GM23338 (cell line): ENCODE data around the gene CCDC60.

Experiments
- CTCF ChIP-seq, 2 experiments: fragments of 200-600 bp in 1 of 2; sonication (generic) in 1 of 2; conservative IDR thresholded peaks; 2 replicates each; pipeline versions ENCODE4 v1.5.1 to v1.6.1; 2016 to 2017; ENCODE audit warnings: antibody characterized with exemption in 2 of 2, low read depth in 2 of 2, mild to moderate bottlenecking in 2 of 2, moderate library complexity in 1 of 2
- ETS1 ChIP-seq: IDR thresholded peaks from 2 replicates; pipeline ENCODE4 v1.6.1; 2016; ENCODE audit warnings: antibody characterized with exemption
- EZH2 ChIP-seq: fragments of 200-600 bp; sonication (generic); IDR thresholded peaks from one replicate; pipeline ENCODE4 v1.8.0; 2017; ENCODE audit warnings: antibody characterized with exemption, mild to moderate bottlenecking, low read depth; ENCODE audit not compliant: unreplicated experiment
- EZH2phosphoT487 ChIP-seq: fragments of 200-600 bp; sonication (generic); IDR thresholded peaks from one replicate; pipeline ENCODE4 v1.8.1; 2018; ENCODE audit warnings: antibody characterized with exemption; ENCODE audit not compliant: unreplicated experiment
- JUNB ChIP-seq: IDR thresholded peaks from one replicate; pipeline ENCODE4 v1.6.1; 2016; ENCODE audit warnings: antibody characterized with exemption; ENCODE audit not compliant: unreplicated experiment
- ZNF331 ChIP-seq: fragments of 250-450 bp; sonication (Bioruptor Pico); IDR thresholded peaks from 2 replicates; pipeline ENCODE4 v1.5.0; 2020; ENCODE audit warnings: low read depth, mild to moderate bottlenecking, moderate library complexity

GRCh38 chr12:119540476-119540875 lies 205.9 kb downstream of the CCDC60 start:
- no peak for TF ChIP-seq CTCF (conservative IDR thresholded peaks at IDR 0.05; ENCODE audit: low read depth in 2 of 2)
- TF ChIP-seq EZH2: no peak
- TF ChIP-seq JUNB: no peak
- TF ChIP-seq ETS1: no peak
- no peak for TF ChIP-seq EZH2phosphoT487
- TF ChIP-seq ZNF331 (CRISPR knock-in tag): no peak
